ENCODE data around the gene JMJD6. TPM values are rescaled to one million over a fixed set of nuclear protein-coding genes. Genes with fewer than 3 reads are reported as not detected.
A peak's percentile ranks its signal among the peaks of the same experiment; 100 is the strongest.
"Not testable (repeated sequence)": the region's sequence is repeated elsewhere in the genome, so short reads cannot be mapped to it uniquely, and the experiment has no call there.

The JMJD6 gene
- total RNA-seq, 1 experiment from 2014 or later, result 47.6 TPM

DNA sequence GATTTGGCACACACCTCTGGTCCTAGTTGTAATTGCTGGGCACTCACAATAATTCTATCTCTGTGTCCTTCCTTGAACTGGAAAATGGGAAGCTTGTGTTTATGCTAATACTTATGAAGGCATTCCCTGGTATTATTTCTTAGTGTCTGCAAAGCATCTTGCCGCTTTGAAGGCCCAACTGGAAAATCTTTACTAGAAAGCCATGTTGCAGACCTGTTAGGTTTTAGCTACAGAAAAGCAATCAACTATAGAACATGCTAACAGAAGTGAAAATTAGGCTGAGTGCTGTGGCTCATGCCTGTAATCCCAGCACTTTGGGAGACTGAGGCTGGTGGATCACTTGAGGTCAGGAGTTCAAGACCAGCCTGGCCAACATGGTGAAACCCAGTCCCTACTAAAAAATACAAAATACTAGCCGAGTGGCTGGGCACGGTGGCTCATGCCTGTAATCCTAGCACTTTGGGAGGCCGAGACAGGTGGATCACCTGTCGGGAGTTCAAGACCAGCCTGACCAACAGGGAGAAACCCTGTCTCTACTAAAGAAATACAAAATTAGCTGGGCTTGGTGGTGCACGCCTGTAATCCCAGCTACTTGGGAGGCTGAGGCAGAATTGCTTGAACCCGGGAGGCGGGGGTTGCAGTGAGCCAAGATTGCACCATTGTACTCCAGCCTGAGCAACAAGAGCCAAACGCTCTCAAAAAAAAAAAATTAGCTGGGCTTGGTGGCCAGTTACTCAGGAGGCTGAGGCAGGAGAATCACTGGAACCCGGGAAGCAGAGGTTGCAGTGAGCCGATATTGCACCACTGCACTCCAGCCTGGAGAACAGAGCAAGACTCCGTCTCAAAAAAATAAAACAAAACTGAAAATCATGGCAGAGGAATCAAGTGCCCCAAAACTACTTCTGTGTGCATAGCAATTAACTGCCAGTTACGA lies 5.7 kb upstream of the JMJD6 start:
- H3K36me3 ChIP-seq (ENCODE audit: control insufficient read depth in 1 of 2, insufficient read depth in 2 of 2, low read length in 2 of 2), result peaks cover 39 to 57% of the 10 kb centered on the region in 2 experiments
- peaks cover 16 to 30% of the 10 kb centered on the region in 2 experiments for H3K4me1 ChIP-seq (ENCODE audit: control insufficient read depth in 1 of 2, insufficient read depth in 2 of 2, low read length in 2 of 2)
- intact Hi-C loops (cut with micrococcal nuclease), result not testable (repeated sequence)

DNA sequence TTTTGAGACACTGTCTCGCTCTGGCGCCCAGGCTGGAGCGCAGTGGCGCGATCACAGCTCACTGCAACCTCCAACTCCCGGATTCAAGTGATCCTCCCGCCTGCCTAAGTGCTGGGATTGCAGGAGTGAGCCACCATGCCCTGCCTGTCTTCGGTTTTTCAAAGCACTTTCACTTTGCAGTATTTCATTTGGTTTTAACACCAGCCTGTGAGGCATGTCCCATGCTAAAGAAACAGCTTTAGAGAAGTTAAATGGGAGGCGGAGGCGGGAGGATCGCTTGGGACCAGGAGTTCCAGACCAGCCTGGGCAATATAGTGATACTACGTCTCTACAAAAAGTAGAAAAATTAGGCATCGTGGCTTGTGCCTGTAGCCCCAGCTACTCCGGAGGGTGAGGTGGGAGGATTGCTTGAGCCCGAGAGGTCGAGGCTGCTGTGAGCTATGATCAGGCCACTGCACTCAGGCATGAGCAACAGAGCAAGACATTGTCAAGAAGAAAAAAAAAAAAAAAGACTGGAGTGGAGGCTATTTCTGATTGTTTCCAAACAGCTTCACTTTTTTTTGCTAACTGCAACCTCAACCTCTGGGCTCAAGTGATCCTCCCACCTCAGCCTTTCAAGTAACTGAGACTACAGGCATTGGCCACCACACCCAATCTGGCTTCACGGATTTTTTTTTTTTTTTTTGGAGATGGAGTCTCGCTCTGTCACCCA lies 1.5 kb upstream of the JMJD6 start:
- Histone ChIP-seq H3K4me2 (ENCODE audit: low read length) (peak overlapping the region; percentile 93), H3K27ac (ENCODE audit: low read depth, low read length) (peak overlapping the region; percentile 98), H3K4me3 (replicated peaks in 1 of 2; ENCODE audit: low read depth in 1 of 2, low read length in 2 of 2) (peak overlapping the region; percentile 97), H3K27me3 (ENCODE audit: insufficient read depth, low read length) (no peaks in the 10 kb centered on the region), H3K9me3 (ENCODE audit: control insufficient read depth in 1 of 2, insufficient read depth in 1 of 2, low read depth in 1 of 2, low read length in 2 of 2) (no peaks in the 10 kb centered on the region), H3K36me3 (ENCODE audit: control insufficient read depth in 1 of 2, insufficient read depth in 2 of 2, low read length in 2 of 2) (peaks cover 22 to 42% of the 10 kb centered on the region in 2 experiments), H3K9me2 (ENCODE audit: insufficient read depth) (no peaks in the 10 kb centered on the region), H4K20me1 (ENCODE audit: insufficient read depth) (peaks cover 12% of the 10 kb centered on the region; the same call in 1 of the 2 replicates), H2AFZ (ENCODE audit: low read depth, low read length, poor library complexity, severe bottlenecking) (no peak overlapping the region), H3K9ac (ENCODE audit: low read length) (peak overlapping the region; percentile 99), H3K79me2 (ENCODE audit: insufficient read depth, low read length) (peaks cover 92% of the 10 kb centered on the region), H3K4me1 (ENCODE audit: control insufficient read depth in 1 of 2, insufficient read depth in 2 of 2, low read length in 2 of 2) (peaks cover 13 to 23% of the 10 kb centered on the region in 2 experiments)
- no TSS peak for BruUV-seq (replicated peaks)
- RAD21 ChIA-PET (ENCODE audit: low non-redundant PET in 1 of 2, low total read pairs in 2 of 2, uncharacterized antibody in 2 of 2, unreplicated experiment in 2 of 2), result interaction anchor here in 1 of 2 experiments (0.7 kb wide), 1 partner anchor 14 kb away, joined by 4 read pairs; no protein-coding TSS in a partner anchor
- POLR2A ChIA-PET, result interaction anchor here (0.6 to 2.9 kb wide), 4 partner anchors 9 to 101 kb away, joined by 3 to 27 read pairs (median 4); partner anchors contain the start of genes MFSD11 and SRSF2
- no peak for ATAC-seq
- intact Hi-C loops (cut with micrococcal nuclease), result loop anchor here (1.0 to 2.0 kb wide), 3 partner anchors 7 to 339 kb away; no protein-coding TSS in a partner anchor
- CTCF ChIA-PET, result interaction anchor here (0.7 to 1.2 kb wide), 9 partner anchors 8 to 359 kb away, joined by 3 to 9 read pairs (median 4); partner anchors contain the start of genes MFSD11, MGAT5B and SRSF2
- no peak for DNase-seq (ENCODE audit: low read depth, low spot score)
- TF ChIP-seq CEBPB (IDR thresholded peaks at IDR 0.05; ENCODE audit: low read depth), result no peak
- no peak for TF ChIP-seq ATF3 (IDR thresholded peaks at IDR 0.05)
- TF ChIP-seq CTCF (IDR thresholded peaks at IDR 0.05 in 2 of 3, conservative IDR thresholded peaks at IDR 0.05 in 1 of 3; ENCODE audit: borderline replicate concordance in 1 of 3, insufficient read depth in 1 of 3, low read depth in 2 of 3, low read length in 2 of 3), result no peak
- TF ChIP-seq TCF7L2 (IDR thresholded peaks at IDR 0.05; ENCODE audit: borderline replicate concordance, extremely low read depth, insufficient read depth, insufficient read length), result no peak
- no peak for TF ChIP-seq JUND (IDR thresholded peaks at IDR 0.05)
- no peak for TF ChIP-seq CBX3 (IDR thresholded peaks at IDR 0.05; ENCODE audit: low read depth)
- TF ChIP-seq EGR1 (IDR thresholded peaks at IDR 0.05; ENCODE audit: low read depth), result no peak
- TF ChIP-seq EZH2 (IDR thresholded peaks at IDR 0.05), result no peak
- no peak for TF ChIP-seq ZBTB33 (IDR thresholded peaks at IDR 0.05; ENCODE audit: extremely low read depth, insufficient replicate concordance, low read length)

More for the DNA sequence above, 5.7 kb upstream of the JMJD6 start:
- ATAC-seq; H3K27me3 ChIP-seq (ENCODE audit: insufficient read depth, low read length); H3K9ac ChIP-seq (ENCODE audit: low read length); RAD21 ChIA-PET (ENCODE audit: low non-redundant PET in 1 of 2, low total read pairs in 2 of 2, uncharacterized antibody in 2 of 2, unreplicated experiment in 2 of 2); DNase-seq (ENCODE audit: low read depth, low spot score); H3K9me3 ChIP-seq (ENCODE audit: control insufficient read depth in 1 of 2, insufficient read depth in 1 of 2, low read depth in 1 of 2, low read length in 2 of 2); H3K27ac ChIP-seq (ENCODE audit: low read depth, low read length); H3K9me2 ChIP-seq (ENCODE audit: insufficient read depth); H3K4me3 ChIP-seq (replicated peaks in 1 of 2; ENCODE audit: low read depth in 1 of 2, low read length in 2 of 2); H3K4me2 ChIP-seq (ENCODE audit: low read length); BruUV-seq (replicated peaks); H2AFZ ChIP-seq (ENCODE audit: low read depth, low read length, poor library complexity, severe bottlenecking): not testable (repeated sequence)
- TF ChIP-seq JUND (IDR thresholded peaks at IDR 0.05) (0 out of 2 replicates have a peak, but pooled peaks have one; percentile 0), POLR2A (IDR thresholded peaks at IDR 0.05; ENCODE audit: borderline replicate concordance, extremely low read depth, insufficient read depth, insufficient read length) (peak; percentile 7), POLR2AphosphoS5 (IDR thresholded peaks at IDR 0.05; ENCODE audit: low read depth, low read length) (peak; percentile 42; the same call in 1 of the 2 replicates), SRF (IDR thresholded peaks at IDR 0.05; ENCODE audit: low read depth) (0 out of 2 replicates have a peak, but pooled peaks have one; percentile 26)
- ChIA-PET CTCF (interaction anchor here (1.4 kb wide), 1 partner anchor 324 kb away, joined by 3 read pairs; no protein-coding TSS in a partner anchor), POLR2A (interaction anchor here (0.8 to 1.5 kb wide), 3 partner anchors 14 to 278 kb away, joined by 3 to 5 read pairs (median 3); no protein-coding TSS in a partner anchor)
- H3K79me2 ChIP-seq (ENCODE audit: insufficient read depth, low read length), result peaks cover 96% of the 10 kb centered on the region
- peaks cover 46% of the 10 kb centered on the region for H4K20me1 ChIP-seq (ENCODE audit: insufficient read depth)
